Iris pigment epithelial cell (primary cell): ENCODE data around the gene TRIM56.
A peak's percentile ranks its signal among the peaks of the same experiment; 100 is the strongest.
"Not testable (repeated sequence)": the region's sequence is repeated elsewhere in the genome, so short reads cannot be mapped to it uniquely, and the experiment has no call there.

Experiments
- DNase-seq: peaks from one replicate; pipeline ENCODE4 v3.0.0-alpha.2; 2011; ENCODE audit warnings: low read depth

Gene TRIM56, protein sequence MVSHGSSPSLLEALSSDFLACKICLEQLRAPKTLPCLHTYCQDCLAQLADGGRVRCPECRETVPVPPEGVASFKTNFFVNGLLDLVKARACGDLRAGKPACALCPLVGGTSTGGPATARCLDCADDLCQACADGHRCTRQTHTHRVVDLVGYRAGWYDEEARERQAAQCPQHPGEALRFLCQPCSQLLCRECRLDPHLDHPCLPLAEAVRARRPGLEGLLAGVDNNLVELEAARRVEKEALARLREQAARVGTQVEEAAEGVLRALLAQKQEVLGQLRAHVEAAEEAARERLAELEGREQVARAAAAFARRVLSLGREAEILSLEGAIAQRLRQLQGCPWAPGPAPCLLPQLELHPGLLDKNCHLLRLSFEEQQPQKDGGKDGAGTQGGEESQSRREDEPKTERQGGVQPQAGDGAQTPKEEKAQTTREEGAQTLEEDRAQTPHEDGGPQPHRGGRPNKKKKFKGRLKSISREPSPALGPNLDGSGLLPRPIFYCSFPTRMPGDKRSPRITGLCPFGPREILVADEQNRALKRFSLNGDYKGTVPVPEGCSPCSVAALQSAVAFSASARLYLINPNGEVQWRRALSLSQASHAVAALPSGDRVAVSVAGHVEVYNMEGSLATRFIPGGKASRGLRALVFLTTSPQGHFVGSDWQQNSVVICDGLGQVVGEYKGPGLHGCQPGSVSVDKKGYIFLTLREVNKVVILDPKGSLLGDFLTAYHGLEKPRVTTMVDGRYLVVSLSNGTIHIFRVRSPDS

DNA sequence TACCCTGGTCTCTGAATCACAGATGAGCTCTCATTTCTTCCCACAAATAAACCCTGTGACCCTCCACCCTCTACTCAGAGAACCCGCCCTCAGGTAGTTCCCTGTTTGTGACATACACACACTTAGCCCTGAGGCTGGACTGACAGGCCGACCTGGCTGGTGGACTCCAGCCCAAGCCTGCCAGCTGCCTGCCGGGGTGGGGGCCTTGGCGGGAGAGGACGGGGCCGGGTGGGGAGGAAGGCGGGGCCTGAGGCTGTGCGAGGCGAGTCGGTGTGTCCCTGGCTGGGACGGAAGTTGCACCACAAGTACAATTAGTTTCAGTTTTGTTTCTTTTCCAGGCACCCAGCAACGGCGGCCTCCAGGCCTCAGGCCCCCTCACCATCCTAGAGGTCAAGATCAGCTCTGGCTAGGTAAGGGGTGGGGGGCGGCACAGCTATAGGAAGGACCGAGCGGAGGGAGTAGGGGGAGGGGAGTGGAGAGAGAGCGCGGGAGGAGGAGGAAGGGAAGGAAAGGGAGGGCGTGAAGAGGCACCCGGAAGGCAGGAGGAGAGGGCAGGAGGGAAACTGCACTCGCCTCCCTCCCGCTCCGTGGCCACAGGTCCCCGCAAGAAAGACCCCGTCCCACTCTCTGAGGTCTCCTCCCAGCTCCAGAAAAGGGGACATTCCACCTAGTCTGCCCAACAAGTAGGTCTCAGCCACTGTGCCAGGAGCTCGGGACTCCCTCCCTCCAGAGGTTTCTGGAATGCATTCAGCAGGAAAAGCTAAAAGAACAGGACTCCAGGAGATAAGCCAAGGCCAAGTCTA, at the start of gene TRIM56:
TRIM56 (plus strand) TSS at position 320 of the 803 bp plus-strand sequence. CDS start 1,832 bp downstream, outside the sequence.
- peak; percentile 86 for DNase-seq

DNA sequence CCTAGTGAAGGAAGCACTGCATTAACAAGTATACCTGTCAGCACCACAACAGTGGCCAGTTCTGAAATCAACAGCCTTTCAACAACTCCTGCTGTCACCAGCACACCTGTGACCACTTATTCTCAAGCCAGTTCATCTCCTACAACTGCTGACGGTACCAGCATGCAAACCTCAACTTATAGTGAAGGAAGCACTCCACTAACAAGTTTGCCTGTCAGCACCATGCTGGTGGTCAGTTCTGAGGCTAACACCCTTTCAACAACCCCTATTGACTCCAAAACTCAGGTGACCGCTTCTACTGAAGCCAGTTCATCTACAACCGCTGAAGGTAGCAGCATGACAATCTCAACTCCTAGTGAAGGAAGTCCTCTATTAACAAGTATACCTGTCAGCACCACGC, 49.3 kb upstream of the TRIM56 start:
- no peak for DNase-seq

GRCh38 chr7:101041283-101041682, 44.0 kb upstream of the TRIM56 start:
- DNase-seq: not testable (repeated sequence)

GRCh38 chr7:101058355-101058754, 26.9 kb upstream of the TRIM56 start:
- DNase-seq: peak; percentile 42

DNA sequence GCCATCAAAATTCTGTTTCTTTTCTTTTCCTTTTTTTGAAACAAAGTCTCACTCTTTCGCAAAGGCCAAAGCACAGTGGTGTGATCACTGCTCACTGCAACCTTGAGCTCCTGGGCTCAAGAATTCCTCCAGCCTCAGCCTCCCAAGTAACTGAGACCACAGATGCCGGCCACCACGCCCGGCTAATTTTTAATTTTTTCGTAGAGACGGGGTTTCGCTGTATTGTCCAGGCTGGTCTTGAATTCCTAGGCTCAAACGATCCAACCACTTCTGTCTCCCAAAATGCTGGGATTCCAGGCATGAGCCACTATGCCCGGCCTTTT, 25.7 kb upstream of the TRIM56 start:
- DNase-seq: no peak

DNA sequence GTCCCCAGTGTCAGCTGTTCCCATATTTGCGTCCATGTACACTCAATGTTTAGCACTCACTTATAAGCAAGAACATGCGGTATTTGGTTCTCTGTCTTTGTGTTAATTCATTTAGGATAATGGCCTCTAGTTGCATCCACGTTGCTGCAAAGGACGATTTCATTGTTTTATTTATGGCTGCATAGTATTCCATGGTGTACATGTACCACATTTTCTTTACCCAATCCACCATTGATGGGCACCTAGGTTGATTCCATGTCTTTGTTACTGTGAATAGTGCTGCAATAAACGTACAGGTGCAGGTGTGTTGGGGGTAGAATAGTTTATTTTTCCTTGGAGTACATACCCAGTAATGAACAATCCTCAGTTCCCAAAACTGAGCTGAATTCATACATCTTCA, 24.3 kb upstream of the TRIM56 start:
- no peak for DNase-seq

DNA sequence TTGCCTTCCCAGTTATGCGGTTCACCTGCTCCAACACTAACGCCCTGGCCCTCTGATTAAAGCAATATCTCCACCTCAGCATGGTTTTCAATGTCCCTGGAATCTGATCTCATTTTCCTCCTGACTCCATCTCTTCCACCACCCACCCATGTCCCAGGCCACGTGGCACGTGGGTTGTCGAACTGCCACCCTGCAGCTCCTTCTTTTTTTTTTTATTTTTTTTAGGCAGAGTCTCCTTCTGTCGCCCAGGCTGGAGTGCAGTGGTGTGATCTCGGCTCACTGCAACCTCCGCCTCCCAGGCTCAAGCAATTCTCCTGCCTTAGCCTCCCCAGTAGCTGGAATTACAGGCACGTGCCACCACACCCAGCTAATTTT, 21.1 kb upstream of the TRIM56 start:
- DNase-seq: not testable (repeated sequence)

GRCh38 chr7:101065162-101065561, 20.1 kb upstream of the TRIM56 start:
- DNase-seq: not testable (repeated sequence)

DNA sequence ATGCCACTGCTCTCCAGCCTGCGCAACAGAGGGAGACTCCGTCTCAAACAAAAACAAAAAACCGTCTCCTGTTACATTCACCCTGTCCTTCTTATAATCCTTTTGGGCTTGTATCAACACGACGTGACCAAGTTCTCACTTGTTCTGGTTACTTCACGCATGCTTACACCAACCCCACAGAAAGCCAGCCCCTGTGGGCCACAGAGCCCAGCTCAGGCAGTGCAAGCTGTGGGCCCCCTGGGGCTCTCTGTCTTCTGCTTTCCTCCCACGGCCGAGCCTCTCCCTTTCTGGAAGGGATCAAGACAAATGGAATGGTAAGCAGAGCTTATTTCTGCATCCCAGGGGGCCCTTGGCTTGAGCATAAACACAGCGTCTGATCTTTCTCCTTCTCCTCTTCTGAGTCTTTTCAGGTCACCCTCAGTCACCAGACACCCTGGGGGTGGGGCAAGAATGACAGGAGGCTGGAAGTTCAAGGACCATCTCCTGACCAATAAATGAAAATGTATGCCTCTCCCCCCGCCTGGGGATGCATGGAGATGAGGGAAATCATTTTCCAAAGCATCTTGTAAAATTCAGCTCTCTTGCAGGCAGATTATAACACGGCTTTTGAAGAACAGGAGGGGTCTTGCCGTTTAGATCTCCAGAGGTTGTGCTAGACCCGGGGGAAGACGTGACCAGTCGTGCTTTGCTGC, 19.0 kb upstream of the TRIM56 start:
- DNase-seq: peak; percentile 50

DNA sequence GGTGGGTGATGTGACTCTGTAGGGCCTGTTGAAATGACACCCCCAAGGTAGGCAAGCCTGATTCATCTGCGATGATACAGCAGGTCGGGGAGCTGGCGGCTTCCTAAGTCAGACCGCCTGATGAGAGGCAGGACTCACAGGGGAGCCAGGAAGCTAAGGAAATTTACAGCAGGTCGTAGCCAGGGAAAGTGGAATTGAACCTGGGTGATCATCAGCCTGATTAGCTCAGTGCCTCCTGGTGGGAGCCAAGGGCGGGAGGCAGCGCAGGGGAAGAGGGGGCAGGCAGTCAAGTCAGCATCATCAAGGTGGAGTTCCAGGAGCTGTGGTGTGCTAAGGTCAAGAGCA, 18.5 kb upstream of the TRIM56 start:
- DNase-seq: peak; percentile 16

- DNase-seq: no peak
Observed at GRCh38 chr7:101068401-101068800, 16.9 kb upstream of the TRIM56 start.

- not testable (repeated sequence) for DNase-seq
Observed at GRCh38 chr7:101071362-101072104, 13.7 kb upstream of the TRIM56 start.

DNA sequence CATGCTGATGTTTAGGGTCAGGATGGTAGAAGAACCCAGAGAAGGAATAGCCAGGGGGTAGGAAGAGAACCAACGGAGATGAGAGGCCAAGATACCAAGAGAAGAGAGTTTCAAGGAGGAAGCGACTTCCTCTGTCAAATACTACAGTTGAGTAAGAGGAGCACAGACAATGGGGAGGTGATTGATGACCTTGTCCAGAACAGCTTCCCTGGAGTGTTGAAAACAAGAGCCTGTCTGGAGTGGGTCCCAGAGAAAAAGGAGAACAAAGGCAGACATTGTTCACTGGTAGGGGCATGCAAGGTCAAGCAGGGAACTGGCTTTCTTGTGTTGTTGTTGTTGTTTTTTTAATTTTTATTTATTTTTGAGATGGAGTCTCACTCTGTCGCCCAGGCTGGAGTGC, 9.6 kb upstream of the TRIM56 start:
- no peak for DNase-seq

- not testable (repeated sequence) for DNase-seq
Observed at GRCh38 chr7:101076183-101076582, 9.1 kb upstream of the TRIM56 start.

- peak; percentile 63 for DNase-seq
Observed at GRCh38 chr7:101077303-101078086, 7.8 kb upstream of the TRIM56 start.

GRCh38 chr7:101081432-101081831, 3.8 kb upstream of the TRIM56 start:
- DNase-seq: no peak

GRCh38 chr7:101084865-101085161, 468 bp upstream of the TRIM56 start:
- DNase-seq: no peak

- DNase-seq: no peak
Observed at GRCh38 chr7:101087334-101088068, 2.2 kb downstream of the TRIM56 start.

GRCh38 chr7:101088069-101088425, 2.8 kb downstream of the TRIM56 start:
- no peak for DNase-seq

- DNase-seq: no peak
Observed at GRCh38 chr7:101088858-101089529, 3.7 kb downstream of the TRIM56 start.
